ENCODE results near the gene LRRC70.

The LRRC70 gene

DNA sequence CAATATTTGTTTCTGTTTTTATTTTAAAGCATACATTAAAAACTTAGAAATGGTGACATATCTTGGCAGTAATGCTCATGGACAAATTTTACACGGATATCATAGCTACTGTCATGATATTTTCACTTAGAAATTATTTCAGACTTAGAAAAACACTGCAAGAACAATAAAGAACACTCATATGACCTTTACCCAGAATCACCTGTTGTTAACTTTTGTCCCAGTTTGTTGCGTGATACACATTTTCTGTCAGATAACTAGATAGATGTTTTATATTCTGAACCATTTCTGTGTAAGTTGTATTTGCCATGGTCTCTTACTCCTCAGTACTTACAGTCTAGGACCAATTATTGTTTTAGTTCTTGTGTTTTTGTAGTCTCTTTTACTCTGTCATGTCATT is 3.6 kb upstream of the LRRC70 start:
- no peak for DNase-seq

DNA sequence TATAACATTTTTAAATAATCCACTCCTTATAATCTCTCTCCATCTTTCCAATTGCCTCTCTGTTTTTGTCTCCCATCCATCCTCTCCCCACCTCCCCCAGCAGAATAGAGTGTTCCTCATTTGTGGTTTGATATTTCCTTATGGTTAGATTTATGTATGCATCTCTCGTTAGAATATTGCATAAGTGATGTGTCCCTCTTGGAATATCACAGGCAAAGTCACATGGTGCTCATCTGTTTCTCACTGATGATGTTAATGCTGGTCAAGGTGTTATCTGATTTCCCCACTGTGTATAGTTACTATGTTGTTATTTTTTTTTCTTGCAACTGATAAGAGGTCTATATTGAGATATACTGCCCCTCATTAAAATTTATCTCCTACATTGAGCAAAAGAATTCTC is 3.1 kb upstream of the LRRC70 start:
- no peak for DNase-seq

DNA sequence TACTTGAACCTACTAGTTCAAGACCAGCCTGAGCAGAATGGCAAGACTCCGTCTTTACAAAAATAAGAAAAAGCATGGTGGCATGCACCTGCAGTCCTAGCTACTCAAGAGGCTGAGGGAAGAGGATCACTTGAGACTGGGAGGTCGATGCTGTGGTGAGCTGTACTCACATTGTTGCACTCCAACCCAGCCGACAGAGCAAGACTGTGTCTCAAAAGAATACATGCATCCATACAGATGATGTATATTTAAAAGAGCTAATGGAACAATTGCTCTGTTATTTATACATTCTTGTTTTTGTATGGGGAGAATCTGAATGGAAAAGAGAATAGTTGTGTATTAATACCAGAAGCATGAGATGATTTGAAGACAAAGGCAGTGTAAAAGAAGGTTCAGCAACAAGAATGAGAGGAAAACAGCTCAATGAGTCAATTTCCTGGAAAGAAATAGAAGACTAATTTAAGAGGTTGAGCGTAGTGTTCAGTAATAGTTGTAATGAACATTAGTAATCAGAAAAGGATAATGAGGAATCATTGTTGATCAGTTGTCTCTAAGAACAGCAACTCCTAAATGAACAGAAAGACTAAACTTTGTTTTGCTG is 1.9 kb upstream of the LRRC70 start:
- no peak for DNase-seq

DNA sequence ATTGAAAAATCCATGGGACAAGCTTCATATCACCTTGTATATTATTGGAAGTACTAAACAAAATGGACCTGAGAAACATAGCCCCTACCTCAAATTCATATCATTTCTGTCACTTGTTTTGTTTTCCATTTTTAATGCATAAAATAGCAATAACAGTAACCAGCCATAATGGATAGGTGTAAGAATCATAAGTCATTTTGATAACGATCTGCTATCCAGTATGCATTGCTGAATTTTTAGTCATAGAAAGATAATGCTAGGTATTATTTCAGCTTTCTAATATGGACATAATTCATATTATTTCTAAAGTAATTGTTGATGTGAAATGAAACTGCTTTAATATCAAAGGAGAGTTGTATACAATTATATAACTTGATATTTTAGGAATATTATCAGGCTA is 1.1 kb upstream of the LRRC70 start:
- no peak for DNase-seq

DNA sequence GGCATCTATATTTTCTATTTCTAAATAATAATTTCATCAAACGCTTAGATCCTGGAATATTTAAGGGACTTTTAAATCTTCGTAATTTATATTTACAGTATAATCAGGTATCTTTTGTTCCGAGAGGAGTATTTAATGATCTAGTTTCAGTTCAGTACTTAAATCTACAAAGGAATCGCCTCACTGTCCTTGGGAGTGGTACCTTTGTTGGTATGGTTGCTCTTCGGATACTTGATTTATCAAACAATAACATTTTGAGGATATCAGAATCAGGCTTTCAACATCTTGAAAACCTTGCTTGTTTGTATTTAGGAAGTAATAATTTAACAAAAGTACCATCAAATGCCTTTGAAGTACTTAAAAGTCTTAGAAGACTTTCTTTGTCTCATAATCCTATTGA is 1.1 kb downstream of the LRRC70 start:
- DNase-seq = no peak

DNA sequence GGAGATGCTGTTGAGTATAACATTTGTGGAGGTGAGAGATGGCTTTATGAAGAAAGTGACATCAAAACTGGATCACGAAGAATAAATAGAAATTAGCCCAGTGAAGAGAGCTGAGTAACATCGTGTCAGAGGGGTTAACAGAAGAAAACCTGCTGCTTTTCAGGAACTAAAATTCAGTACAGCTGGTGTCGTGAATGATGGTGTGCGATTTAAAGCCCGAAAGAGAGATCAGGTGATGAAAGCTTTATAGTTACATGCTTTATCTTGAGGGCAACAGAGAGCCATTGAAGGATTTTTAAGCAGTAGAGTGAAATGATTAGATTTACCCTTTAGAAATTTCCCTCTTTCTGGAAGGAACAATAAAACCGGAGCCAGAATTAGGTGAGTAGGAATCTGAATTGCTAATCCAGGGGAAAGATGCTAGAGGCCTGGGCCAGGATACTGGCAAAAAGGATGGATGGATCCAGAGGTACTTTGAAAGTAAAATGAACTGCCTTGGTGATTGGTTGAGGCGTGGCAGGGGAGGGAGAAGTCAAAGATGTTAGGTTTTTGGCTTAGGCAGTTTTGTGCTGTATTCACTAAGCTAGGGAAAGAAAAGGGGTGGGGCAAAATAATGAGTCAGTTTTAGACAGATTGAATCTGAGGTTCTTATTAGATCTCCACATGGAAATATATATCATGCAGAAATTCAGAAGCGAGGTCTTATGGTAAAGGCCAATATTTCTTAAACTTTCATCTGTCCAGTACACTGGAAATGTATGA is 3.4 kb downstream of the LRRC70 start:
- no peak for DNase-seq

DNA sequence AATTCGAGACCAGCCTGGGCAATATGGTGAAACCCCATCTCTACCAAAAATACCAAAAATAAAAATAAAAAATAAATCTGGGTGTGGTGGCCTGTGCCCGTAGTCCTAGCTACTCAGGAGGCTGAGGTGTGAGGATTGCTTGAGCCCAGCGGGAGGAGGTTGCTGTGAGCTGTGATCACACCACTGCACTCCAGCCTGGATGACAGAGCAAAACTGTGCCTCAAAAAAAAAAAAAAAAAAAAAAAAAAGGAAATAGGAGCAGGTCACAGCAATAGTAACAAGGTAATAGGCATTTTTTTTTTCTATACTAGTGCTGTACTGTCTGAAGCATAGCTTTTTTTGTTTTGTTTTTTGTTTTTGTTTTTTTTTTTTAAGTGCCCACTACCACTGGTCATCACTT is 5.8 kb downstream of the LRRC70 start:
- DNase-seq = no peak

DNA sequence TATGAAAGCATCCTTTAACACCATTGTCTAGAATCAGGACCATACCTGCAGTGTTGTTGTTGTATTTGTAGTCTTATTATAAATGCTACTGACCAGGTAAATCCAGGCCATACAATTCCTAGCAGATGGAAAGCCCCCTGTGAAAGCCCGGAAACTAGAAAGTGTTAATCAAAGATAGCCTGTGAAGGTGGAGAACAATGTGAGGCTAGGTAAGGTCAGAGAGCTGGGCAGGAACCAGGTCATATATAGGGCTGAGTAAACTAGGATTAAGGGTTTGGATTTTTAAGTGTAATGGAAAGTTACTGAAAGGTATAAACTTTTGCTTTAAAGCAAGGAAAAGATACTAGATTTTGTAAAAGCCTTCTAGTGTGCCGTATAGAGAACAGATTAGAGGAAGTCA is 6.7 kb downstream of the LRRC70 start:
- no peak for DNase-seq

DNA sequence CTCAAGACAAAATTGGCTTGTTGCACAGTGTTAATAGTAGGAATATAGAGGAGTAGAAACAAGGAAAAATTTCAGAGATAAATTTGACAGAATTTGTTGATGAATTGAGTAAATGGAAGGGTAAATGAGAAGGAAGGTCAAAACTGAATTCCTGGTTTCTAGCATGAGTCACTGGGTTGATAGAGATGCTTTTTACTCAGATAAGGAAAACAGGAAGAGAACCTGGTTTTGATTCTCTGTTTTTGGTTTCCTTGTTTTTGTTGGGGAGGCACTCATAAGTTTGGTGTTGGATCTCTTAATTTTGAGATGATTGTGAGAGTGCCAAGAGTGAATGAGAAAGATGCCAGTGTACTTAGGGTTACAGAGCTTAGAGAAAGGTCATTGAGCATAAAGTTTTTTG is 7.1 kb downstream of the LRRC70 start:
- peak in 1 of 2 experiments; percentile 16 for DNase-seq

DNA sequence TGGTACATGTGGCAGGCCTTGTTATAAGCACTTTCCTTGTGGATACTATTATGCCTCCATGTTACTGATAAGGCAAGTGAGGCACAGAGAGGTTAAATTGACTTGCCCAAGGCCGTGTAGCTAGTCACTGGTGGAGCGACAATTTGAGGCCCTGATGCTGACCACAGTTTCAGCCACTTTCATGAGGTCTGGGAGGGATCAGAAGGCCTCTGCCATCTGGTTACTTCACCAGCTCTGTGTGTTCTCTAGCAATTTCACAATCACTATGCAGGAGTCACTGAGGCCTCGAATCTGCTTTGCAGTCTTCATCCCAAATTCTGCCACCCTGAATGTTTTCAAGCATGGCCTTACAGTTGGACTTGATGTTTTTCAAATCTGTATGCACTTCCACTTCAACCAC is 9.1 kb downstream of the LRRC70 start:
- no peak for DNase-seq

DNA sequence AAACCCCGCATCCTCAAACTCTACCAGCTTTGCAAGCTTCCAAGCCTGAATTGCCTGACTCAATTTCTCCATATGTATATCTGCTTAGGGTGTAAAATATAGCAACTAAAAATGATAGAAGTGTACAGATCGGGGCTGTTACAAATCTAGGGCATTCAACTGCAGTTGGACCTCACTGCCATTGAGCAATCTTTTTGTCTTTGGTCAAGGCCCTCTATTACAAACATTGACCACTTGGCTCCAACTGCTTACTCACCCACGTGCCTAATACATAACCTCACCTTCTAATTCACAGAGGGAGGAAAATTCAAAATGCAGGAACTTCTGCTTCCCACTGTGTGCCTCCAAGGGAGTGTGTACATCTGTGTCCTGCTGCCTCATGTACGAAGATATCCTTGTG is 10.0 kb downstream of the LRRC70 start:
- no peak for DNase-seq

DNA sequence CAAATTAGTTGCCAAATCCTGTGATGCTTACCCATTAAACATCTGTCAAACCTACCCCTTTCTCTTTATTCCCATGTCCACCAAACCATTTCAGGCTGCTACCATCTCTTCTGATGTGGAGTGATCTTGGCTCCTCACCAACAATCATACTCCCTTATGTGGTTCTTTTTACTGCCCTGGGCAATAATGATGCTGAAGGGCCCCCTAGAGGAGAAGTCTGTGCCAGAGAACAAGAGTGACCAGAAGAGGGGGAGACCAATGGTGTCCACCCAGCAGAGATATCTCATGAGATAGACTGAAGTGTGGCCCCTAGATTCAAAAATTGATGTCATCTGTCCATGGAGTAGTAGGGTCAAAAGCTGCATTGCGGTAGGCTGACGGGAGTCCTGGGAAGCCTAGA is 10.9 kb downstream of the LRRC70 start:
- DNase-seq = no peak

DNA sequence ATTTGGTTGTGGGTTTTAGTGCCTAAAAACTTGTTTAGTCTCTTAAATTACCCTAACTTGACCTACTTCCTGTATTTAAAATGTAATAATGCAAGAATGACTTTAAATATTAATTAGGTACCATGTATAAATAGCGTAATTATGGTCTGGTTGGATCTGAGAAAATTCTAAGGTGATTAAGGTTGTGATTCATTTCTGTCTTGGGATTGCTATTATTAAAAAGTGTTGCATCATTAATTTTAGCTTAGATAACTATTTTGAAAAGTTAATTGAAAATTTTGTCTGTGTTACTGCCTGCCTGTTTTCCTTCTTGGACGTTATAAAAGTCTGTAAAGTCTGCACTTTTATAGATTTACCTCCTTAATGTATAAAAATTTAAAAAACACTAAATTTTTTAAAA is 11.8 kb downstream of the LRRC70 start:
- no peak for DNase-seq

DNA sequence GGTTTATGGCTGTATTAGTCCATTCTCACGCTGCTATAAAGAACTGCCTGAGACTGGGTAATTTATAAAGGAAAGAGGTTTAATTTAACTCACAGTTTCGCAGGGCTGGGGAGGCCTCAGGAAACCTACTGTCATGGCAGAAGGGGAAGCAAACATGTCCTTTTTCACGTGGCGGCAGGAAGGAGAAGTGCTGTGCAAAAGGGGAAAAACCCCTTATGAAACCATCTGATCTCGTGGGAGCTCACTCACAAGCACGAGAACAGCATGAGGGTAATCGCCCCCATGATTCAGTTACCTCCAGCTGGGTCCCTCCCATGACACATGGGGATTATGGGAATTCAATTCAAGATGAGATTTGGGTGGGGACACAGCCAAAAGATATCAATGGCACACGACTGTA is 13.9 kb downstream of the LRRC70 start:
- no peak for DNase-seq

DNA sequence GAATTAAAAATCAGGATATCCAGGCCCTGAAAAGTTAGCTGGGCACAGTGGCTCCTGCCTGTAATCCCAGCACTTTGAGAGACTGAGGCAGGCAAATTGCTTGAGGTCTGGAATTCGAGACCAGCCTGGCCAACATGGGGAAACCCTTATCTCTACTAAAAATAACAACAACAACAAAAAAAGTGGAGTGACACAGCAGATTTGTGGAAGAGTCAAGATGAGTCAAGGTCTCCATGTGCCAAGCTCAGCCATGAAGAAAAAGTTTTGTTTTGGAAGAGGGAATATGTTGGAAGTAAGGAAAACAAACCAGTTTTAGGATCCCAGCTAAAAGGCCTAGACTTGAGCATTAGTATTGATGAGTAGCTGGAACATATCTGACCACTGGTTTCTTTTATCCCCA is 14.7 kb downstream of the LRRC70 start:
- DNase-seq = no peak

DNA sequence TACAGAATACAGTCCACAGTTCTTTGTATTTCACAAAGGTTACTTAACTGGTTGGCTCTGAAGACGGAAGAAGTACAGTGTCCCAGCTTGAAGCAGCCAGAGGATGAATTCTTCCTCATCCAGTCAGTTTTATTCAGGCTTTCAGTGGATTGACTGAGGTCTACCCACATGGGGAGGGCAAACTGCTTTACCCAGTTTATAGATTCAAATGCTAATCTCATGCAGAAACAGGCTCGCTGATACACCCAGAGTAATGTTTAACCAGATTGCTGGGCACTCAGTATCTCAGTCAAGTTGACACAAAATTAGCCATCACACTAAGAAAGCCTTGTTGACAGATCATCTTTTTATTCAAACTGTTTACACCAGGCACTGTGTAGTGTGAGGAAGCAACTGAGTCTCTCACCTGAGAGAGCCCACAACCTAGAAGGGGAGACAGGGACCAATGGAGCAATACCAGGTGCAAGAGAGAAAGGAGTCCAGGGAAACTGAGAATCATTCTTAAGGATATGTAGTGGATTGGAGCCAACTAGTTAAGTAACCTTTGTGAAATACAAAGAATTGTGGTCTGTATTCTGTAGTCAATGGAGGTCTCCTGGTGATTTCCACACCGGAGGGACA is 15.9 kb downstream of the LRRC70 start:
- no peak for DNase-seq

DNA sequence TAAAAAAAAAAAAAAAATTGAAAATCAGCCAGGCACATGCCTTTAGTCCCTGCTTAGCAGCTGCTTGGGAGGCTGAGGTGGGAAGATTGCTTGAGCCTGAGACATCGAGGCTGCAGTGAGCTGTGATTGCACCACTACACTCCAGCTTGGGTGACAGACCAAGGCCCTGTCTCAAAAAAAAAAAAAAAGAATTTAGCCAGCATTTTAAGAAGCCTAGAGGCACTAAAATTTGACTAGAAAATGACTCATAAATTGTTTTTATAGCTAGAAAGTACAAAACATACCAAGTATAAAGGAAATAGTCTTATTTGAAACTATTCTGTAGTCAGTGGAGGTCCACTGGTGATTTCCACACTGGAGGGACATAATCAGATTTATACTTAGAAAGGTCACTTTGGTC is 17.5 kb downstream of the LRRC70 start:
- no peak for DNase-seq

DNA sequence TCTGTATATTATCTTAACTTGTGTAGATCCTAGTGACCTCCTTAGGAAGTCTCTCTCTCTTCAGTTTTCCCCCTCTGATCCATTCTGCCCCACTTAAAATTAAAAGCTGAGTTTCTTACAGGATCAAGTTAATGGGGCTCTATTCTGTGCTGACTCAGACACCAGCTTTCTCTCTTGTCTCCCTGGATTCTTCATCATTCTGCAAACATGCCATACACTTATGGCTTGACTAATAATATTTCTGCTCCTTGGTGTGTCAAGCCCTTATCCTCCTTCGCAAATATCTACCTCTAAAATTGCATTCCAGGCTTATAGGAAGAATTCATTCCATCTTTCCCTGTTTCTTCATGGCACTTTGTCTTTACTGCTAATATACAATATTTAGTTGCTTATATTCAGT is 18.1 kb downstream of the LRRC70 start:
- no peak for DNase-seq

DNA sequence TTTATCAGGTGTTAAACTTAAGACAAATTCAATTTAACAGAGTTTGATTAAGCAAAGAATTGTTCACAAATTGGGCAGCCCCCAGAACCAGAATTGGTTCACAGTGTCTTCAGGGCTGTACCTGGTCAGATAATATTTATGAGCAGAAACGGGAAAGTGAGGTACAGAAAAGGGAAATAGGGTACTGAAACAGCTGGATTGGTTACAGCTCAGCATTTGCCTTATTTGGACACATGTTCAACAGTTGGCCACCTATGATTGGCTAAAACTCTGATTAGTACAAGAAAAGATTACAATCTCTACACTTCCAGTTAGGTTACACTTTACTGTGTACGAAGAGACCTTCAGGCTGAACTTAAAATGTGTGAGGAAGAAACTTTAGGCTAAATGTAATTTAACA is 18.7 kb downstream of the LRRC70 start:
- no peak for DNase-seq

DNA sequence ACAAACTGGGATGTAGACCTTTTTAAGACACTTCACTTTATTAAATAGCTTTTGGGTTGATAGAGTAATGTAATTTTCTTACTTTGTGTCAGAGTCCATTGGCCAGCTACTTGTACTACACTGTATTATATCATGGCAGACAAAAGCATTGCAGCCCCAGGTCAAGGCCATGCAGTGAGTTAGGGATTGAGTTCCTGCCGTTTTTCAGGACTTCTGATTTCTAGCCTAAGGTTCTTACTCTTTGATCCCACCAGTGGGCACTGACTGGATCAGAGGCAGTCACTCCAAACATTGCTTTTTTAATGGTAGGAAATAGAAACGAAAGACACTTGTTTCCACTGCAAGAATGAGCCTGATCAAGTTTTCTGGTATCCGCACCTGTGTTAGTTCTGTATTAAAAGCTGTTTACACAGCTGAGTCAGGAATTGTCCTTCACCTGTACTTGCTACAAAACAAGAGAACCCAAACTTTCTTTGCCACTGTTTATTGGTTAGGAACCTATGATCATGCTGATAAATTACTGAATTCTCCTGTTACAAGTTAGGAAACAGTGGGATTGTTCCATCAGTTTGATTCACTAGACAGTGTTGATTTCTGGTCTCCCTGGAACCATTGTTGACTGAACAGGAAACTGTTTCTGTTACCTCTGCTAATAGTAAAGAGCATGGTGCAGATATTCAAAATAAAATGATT is 22.1 kb downstream of the LRRC70 start:
- DNase-seq = no peak

DNA sequence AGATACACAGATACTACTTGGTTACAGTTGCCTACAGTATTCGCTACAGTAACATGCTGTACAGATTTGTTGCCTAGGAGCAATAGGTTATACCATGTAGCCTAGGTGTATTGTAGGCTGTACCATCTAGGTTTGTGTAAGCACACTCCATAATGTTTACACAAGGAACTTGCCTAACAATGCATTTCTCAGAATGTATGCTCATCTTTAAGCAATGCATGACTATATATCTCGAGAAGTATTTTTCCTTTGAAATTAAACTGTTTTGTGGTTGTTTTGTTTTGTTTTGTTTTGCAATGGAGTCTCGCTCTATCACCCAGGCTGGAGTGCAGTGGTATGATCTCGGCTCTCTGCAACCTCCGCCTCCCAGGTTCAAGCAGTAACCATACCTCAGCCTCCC is 25.3 kb downstream of the LRRC70 start:
- no peak for DNase-seq

DNA sequence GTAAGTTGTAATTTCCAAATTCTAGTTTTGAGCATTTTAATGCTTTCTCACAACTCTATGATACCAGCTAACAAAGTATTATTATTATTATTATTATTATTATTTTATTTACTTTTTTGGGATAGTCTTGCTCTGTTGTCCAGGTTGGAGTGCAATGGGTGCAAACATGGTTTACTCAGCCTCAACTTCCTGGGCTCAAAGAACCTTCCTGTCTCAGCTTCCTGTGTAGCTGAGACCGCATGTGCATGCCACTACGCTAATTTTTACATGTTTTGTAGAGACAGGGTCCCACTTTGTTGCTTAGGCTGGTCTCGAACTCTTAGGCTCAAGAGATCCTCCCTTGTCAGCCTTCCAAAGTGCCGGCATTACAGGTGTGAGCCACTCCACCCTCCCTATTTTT is 27.0 kb downstream of the LRRC70 start:
- DNase-seq = no peak

DNA sequence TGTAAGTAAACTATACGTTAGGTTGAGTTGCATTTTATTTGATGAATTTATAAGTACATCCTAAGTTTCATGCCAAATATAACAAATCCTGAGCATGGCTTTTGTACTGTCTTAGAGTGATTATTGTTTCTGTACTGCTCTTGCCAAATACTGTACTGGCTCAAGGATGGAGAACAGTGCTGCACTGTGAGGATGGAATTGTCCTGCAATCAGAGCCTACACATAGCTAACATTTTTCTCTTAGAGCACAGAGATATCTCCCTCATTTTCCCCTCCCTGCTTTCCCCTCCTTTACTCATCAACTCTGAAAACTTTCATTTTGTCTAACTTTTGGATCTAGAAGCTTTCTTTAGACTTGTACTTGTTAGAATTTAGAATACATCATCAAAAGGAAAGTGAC is 28.3 kb downstream of the LRRC70 start:
- DNase-seq = no peak

DNA sequence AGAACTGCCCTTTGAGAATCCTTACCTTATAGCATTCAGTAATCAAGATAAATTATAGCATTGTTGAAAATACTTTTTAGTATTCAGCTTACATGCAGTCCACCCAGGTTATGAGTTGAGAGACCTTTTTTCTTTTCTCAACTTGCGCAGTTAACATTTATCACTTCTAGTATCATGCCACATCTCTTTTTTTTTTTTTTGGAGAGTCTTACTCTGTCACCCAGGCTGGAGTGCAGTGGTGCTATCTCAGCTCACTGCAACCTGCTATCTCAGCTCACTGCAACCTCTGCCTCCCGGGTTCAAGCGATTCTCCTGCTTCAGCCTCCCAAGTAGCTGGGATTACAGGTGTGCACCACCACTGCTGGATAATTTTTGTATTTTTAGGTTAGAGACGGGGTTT is 29.0 kb downstream of the LRRC70 start:
- DNase-seq = no peak

Data from SW 1271 (cell line).